ENCODE results near the gene LBX2. TPM values are rescaled to one million over a fixed set of nuclear protein-coding genes. Genes with fewer than 3 reads are reported as not detected.
A peak's percentile ranks its signal among the peaks of the same experiment; 100 is the strongest.
"Not testable (repeated sequence)": the region's sequence is repeated elsewhere in the genome, so short reads cannot be mapped to it uniquely, and the experiment has no call there.

Gene LBX2
- total RNA-seq, 1 experiment from 2014 or later, result 9.6 TPM

GRCh38 chr2:74472086-74472944 lies 27.1 kb downstream of the LBX2 start, which contains the start of gene MRPL53:
MRPL53 (minus strand) TSS chr2:74472680; CDS start chr2:74472660, 20 bp downstream.
- ATAC-seq (peak; percentile 95), DNase-seq (ENCODE audit: low read depth, low spot score) (peak; percentile 80)
- TSS peak; percentile 98 for BruUV-seq (replicated peaks)
- Histone ChIP-seq H3K27me3 (ENCODE audit: control insufficient read depth, insufficient read depth, low read length) (no peaks in the 10 kb centered on the region), H3K9me3 (ENCODE audit: control insufficient read depth, insufficient read depth, low read depth, low read length) (no peaks in the 10 kb centered on the region), H3K36me3 (ENCODE audit: control insufficient read depth, insufficient read depth, low read length) (peaks cover 3% of the 10 kb centered on the region; the same call in 1 of the 2 replicates), H3K4me3 (ENCODE audit: low read depth in 2 of 2, low read length in 2 of 2) (peak within 1 kb of the TSS; percentile 70 to 86), H3K27ac (ENCODE audit: low read length) (peak within 1 kb of the TSS; percentile 95), H3K4me1 (ENCODE audit: control insufficient read depth, insufficient read depth, low read length) (peaks cover under 1% of the 10 kb centered on the region; the same call in 1 of the 2 replicates)
- TF ChIP-seq POLR2AphosphoS5 (IDR thresholded peaks at IDR 0.05; ENCODE audit: low read depth, low read length), result peak; percentile 99
- TF ChIP-seq SIN3A (IDR thresholded peaks at IDR 0.05; ENCODE audit: borderline replicate concordance, insufficient read depth, low read depth, low read length), result 0 out of 2 replicates have a peak, but pooled peaks have one; percentile 55
- TF ChIP-seq, protein P1, sequence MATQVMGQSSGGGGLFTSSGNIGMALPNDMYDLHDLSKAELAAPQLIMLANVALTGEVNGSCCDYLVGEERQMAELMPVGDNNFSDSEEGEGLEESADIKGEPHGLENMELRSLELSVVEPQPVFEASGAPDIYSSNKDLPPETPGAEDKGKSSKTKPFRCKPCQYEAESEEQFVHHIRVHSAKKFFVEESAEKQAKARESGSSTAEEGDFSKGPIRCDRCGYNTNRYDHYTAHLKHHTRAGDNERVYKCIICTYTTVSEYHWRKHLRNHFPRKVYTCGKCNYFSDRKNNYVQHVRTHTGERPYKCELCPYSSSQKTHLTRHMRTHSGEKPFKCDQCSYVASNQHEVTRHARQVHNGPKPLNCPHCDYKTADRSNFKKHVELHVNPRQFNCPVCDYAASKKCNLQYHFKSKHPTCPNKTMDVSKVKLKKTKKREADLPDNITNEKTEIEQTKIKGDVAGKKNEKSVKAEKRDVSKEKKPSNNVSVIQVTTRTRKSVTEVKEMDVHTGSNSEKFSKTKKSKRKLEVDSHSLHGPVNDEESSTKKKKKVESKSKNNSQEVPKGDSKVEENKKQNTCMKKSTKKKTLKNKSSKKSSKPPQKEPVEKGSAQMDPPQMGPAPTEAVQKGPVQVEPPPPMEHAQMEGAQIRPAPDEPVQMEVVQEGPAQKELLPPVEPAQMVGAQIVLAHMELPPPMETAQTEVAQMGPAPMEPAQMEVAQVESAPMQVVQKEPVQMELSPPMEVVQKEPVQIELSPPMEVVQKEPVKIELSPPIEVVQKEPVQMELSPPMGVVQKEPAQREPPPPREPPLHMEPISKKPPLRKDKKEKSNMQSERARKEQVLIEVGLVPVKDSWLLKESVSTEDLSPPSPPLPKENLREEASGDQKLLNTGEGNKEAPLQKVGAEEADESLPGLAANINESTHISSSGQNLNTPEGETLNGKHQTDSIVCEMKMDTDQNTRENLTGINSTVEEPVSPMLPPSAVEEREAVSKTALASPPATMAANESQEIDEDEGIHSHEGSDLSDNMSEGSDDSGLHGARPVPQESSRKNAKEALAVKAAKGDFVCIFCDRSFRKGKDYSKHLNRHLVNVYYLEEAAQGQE (IDR thresholded peaks at IDR 0.05; ENCODE audit: insufficient read depth in 1 of 2, low read depth in 2 of 2, low read length in 1 of 2), result 0 out of 4 replicates have a peak, but pooled peaks of 1 of the 2 experiments have one; percentile 45
- no peak for TF ChIP-seq TCF7L2 (IDR thresholded peaks at IDR 0.05; ENCODE audit: low read depth, low read length)
- TF ChIP-seq, protein P2, sequence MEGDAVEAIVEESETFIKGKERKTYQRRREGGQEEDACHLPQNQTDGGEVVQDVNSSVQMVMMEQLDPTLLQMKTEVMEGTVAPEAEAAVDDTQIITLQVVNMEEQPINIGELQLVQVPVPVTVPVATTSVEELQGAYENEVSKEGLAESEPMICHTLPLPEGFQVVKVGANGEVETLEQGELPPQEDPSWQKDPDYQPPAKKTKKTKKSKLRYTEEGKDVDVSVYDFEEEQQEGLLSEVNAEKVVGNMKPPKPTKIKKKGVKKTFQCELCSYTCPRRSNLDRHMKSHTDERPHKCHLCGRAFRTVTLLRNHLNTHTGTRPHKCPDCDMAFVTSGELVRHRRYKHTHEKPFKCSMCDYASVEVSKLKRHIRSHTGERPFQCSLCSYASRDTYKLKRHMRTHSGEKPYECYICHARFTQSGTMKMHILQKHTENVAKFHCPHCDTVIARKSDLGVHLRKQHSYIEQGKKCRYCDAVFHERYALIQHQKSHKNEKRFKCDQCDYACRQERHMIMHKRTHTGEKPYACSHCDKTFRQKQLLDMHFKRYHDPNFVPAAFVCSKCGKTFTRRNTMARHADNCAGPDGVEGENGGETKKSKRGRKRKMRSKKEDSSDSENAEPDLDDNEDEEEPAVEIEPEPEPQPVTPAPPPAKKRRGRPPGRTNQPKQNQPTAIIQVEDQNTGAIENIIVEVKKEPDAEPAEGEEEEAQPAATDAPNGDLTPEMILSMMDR (IDR thresholded peaks at IDR 0.05), result no peak
- intact Hi-C loops (cut with micrococcal nuclease; ENCODE audit: unreplicated experiment) (no loop called here), in situ Hi-C loops (cut with HindIII; ENCODE audit: low pct_unique_long_range_greater_than_20kb, low sequenced_read_pairs) (no loop called here)
- POLR2A ChIA-PET, result no interaction called here
- CTCF ChIA-PET, result interaction anchor here (1.5 kb wide), 1 partner anchor 11 kb away, joined by 6 read pairs; the partner anchor contains the start of genes CCDC142 and TTC31

DNA sequence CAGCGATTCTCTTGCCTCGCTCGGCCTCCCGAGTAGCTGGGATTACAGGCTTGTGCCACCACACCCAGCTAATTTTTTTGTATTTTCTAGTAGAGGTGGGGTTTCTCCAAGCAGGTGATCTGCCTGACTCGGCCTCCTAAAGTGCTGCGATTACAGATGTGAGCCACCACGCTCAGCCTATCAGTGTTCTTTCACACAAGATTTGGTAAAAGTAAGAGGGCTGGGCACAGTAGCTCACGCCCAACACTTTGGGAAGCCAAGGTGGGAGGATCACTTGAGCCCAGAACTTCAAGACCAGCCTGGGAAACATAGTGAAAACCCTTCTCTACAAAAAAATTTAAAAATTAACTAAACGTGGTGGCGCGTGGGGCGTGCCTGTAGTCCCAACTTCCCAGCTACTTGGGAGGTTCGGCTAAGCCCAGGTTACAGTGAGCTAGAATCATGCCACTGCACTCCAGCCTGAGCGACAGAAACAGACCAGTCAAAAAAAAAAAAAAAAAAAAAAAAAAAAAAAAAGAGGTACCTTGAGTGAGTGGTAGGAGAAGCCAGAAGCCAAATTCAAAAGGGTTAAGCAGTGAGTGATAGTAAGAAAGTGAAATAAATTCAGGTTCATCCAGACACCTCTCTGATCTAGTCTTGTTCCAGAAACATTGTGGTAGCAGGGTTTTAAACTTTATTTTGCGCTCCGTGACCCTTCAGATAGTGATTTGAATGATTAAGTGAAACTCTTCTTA lies 27.9 kb downstream of the LBX2 start:
- Histone ChIP-seq H3K27ac (ENCODE audit: low read length) (peak overlapping the region; percentile 95), H3K9me3 (ENCODE audit: control insufficient read depth, insufficient read depth, low read depth, low read length) (no peaks in the 10 kb centered on the region), H3K36me3 (ENCODE audit: control insufficient read depth, insufficient read depth, low read length) (peaks cover 3% of the 10 kb centered on the region; the same call in 1 of the 2 replicates), H3K4me1 (ENCODE audit: control insufficient read depth, insufficient read depth, low read length) (peaks cover 2% of the 10 kb centered on the region; the same call in 1 of the 2 replicates), H3K27me3 (ENCODE audit: control insufficient read depth, insufficient read depth, low read length) (no peaks in the 10 kb centered on the region), H3K4me3 (ENCODE audit: low read depth in 2 of 2, low read length in 2 of 2) (peak overlapping the region; percentile 70 to 86)
- CTCF ChIA-PET, result no interaction called here
- intact Hi-C loops (cut with micrococcal nuclease; ENCODE audit: unreplicated experiment), result no loop called here
- no peak for ATAC-seq
- no TSS peak for BruUV-seq (replicated peaks)
- DNase-seq (ENCODE audit: low read depth, low spot score), result no peak
- TF ChIP-seq SIN3A (IDR thresholded peaks at IDR 0.05; ENCODE audit: borderline replicate concordance, insufficient read depth, low read depth, low read length), result no peak
- TF ChIP-seq TCF7L2 (IDR thresholded peaks at IDR 0.05; ENCODE audit: low read depth, low read length), result no peak
- TF ChIP-seq, protein P1 (IDR thresholded peaks at IDR 0.05; ENCODE audit: insufficient read depth in 1 of 2, low read depth in 2 of 2, low read length in 1 of 2), result no peak
- in situ Hi-C loops (cut with HindIII; ENCODE audit: low pct_unique_long_range_greater_than_20kb, low sequenced_read_pairs), result no loop called here
- POLR2A ChIA-PET, result interaction anchor here (0.6 to 0.7 kb wide), 4 partner anchors 13 to 265 kb away, joined by 4 to 9 read pairs (median 6); partner anchors contain the start of gene WBP1

DNA sequence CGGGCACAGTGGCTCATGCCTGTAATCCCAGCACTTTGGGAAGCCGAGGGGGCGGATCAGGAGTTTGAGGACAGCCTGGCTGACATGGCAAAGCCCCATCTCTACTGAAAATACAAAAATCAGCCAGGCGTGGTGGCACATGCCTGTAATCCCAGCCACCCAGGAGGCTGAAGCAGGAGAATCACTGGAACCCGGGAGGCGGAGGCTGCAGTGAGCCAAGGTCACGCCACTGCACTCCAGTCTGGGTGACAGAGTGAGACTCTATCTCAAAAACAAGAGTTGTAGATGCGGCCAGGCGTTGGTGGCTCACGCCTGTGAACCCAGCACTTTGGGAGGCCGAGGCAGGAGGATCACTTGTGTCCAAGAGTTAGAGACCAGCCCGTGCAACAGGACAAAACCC lies 28.7 kb downstream of the LBX2 start:
- POLR2A ChIA-PET, result interaction anchor here (0.6 to 0.7 kb wide), 3 partner anchors 16 to 266 kb away, joined by 4 to 9 read pairs (median 8); no protein-coding TSS in a partner anchor
- H3K27ac ChIP-seq (ENCODE audit: low read length); H3K4me3 ChIP-seq (ENCODE audit: low read depth in 2 of 2, low read length in 2 of 2); H3K27me3 ChIP-seq (ENCODE audit: control insufficient read depth, insufficient read depth, low read length); ATAC-seq; H3K9me3 ChIP-seq (ENCODE audit: control insufficient read depth, insufficient read depth, low read depth, low read length); BruUV-seq (replicated peaks); in situ Hi-C loops (cut with HindIII; ENCODE audit: low pct_unique_long_range_greater_than_20kb, low sequenced_read_pairs); H3K4me1 ChIP-seq (ENCODE audit: control insufficient read depth, insufficient read depth, low read length); H3K36me3 ChIP-seq (ENCODE audit: control insufficient read depth, insufficient read depth, low read length); intact Hi-C loops (cut with micrococcal nuclease; ENCODE audit: unreplicated experiment); DNase-seq (ENCODE audit: low read depth, low spot score); CTCF ChIA-PET: not testable (repeated sequence)

Data from Panc1 (cell line).